IMR-90 (cell line): Measurements from ENCODE around the gene ASB6. TPM values are rescaled to one million over a fixed set of nuclear protein-coding genes. Genes with fewer than 3 reads are reported as not detected.

Experiments used
- ATAC-seq: fragments of 200-7000 bp; cut with Tn5 transposase; 2 replicates; pipeline ENCODE4 v1.9.1; 2020; ENCODE audit warnings: low read depth, mild to moderate bottlenecking, moderate library complexity
- BruUV-seq: library from RNA; stranded (reverse); fragments of 400-500 nt; replicated peaks from 2 replicates; lab custom pipeline; 2021; lab: Mats Ljungman, UMichigan
- CTCF ChIA-PET: fragments of 300-600 bp; formaldehyde crosslinking; extraction: SDS; loops from one replicate; lab custom pipeline; 2021; ENCODE audit warnings: antibody characterized with exemption; lab: Yijun Ruan, JAX
- POLR2A ChIA-PET: fragments of 300-600 bp; sonication (Branson Sonifier 250); formaldehyde crosslinking; loops from one replicate; lab custom pipeline; 2022; ENCODE audit warnings: antibody characterized with exemption; ENCODE audit not compliant: unreplicated experiment; lab: Charles Lee
- DNase-seq: peaks from one replicate; pipeline ENCODE4 v3.0.0; 2013
- H2AFZ ChIP-seq: replicated peaks from 2 replicates; pipeline ENCODE3; 2013; ENCODE audit warnings: low read length, mild to moderate bottlenecking; ENCODE audit not compliant: poor library complexity
- H2AK5ac ChIP-seq: 2 replicates; pipeline ENCODE4 v1.6.1; 2013; ENCODE audit warnings: low read depth, low read length, inconsistent platforms
- H2AK9ac ChIP-seq: replicated peaks from 2 replicates; pipeline ENCODE3; 2013; ENCODE audit warnings: mild to moderate bottlenecking, low read depth, low read length, moderate library complexity; ENCODE audit not compliant: poor library complexity
- H2BK120ac ChIP-seq: 2 replicates; pipeline ENCODE4 v1.6.1; 2013; ENCODE audit warnings: low read depth, low read length, inconsistent platforms
- H2BK15ac ChIP-seq: 3 replicates; pipeline ENCODE4 v1.6.1; 2013; ENCODE audit warnings: low read depth, low read length, inconsistent platforms
- H2BK20ac ChIP-seq: 2 replicates; pipeline ENCODE4 v1.6.1; 2013; ENCODE audit warnings: low read depth, mild to moderate bottlenecking, inconsistent platforms, low read length, moderate library complexity
- H2BK5ac ChIP-seq: 2 replicates; pipeline ENCODE4 v1.6.1; 2013; ENCODE audit warnings: mild to moderate bottlenecking, low read depth, low read length, inconsistent platforms; ENCODE audit not compliant: poor library complexity, severe bottlenecking
- H3K14ac ChIP-seq: replicated peaks from 2 replicates; pipeline ENCODE4 v1.6.1; 2013; ENCODE audit warnings: low read depth, low read length, inconsistent platforms
- H3K18ac ChIP-seq: 2 replicates; pipeline ENCODE4 v1.6.1; 2013; ENCODE audit warnings: low read depth, low read length, control low read depth
- H3K23ac ChIP-seq: 2 replicates; pipeline ENCODE4 v1.6.1; 2013; ENCODE audit warnings: low read depth, low read length, inconsistent platforms
- H3K27ac ChIP-seq: 2 replicates; pipeline ENCODE4 v1.5.1; 2013; ENCODE audit warnings: mild to moderate bottlenecking, control low read depth, low read length; ENCODE audit not compliant: insufficient read depth
- H3K27me3 ChIP-seq: 2 replicates; pipeline ENCODE4 v1.6.1; 2013; ENCODE audit warnings: low read length; ENCODE audit not compliant: control insufficient read depth, insufficient read depth
- H3K36me3 ChIP-seq: 2 replicates; pipeline ENCODE4 v1.6.1; 2013; ENCODE audit warnings: low read length, mixed read lengths; ENCODE audit not compliant: control insufficient read depth, insufficient read depth
- H3K4ac ChIP-seq: 2 replicates; pipeline ENCODE4 v1.6.1; 2013; ENCODE audit warnings: low read depth, low read length, inconsistent platforms
- H3K4me1 ChIP-seq: 2 replicates; pipeline ENCODE4 v1.6.1; 2013; ENCODE audit warnings: low read length, mixed read lengths; ENCODE audit not compliant: control insufficient read depth, insufficient read depth
- H3K4me2 ChIP-seq: 2 replicates; pipeline ENCODE4 v1.6.1; 2013; ENCODE audit warnings: low read depth, mild to moderate bottlenecking, control low read depth, low read length, moderate library complexity
- H3K4me3 ChIP-seq: 2 replicates; pipeline ENCODE4 v1.5.1; 2013; ENCODE audit warnings: low read depth, mild to moderate bottlenecking, control low read depth, low read length, moderate library complexity; ENCODE audit not compliant: insufficient read depth
- H3K56ac ChIP-seq: 2 replicates; pipeline ENCODE4 v1.6.1; 2013; ENCODE audit warnings: low read length, inconsistent platforms; ENCODE audit not compliant: insufficient read depth; ENCODE audit errors: extremely low read depth
- H3K79me1 ChIP-seq, 2 experiments: 2 replicates each; pipeline ENCODE4 v1.6.1; 2013; ENCODE audit warnings: low read length in 2 of 2, inconsistent platforms in 1 of 2, low read depth in 1 of 2
- H3K9ac ChIP-seq: 2 replicates; pipeline ENCODE4 v1.6.1; 2013; ENCODE audit warnings: low read depth, low read length, control low read depth
- H3K9me1 ChIP-seq: 2 replicates; pipeline ENCODE4 v1.6.1; 2013; ENCODE audit warnings: low read length, inconsistent platforms; ENCODE audit not compliant: insufficient read depth
- H3K9me3 ChIP-seq: 2 replicates; pipeline ENCODE4 v1.6.1; 2013; ENCODE audit warnings: low read length; ENCODE audit not compliant: control insufficient read depth, insufficient read depth
- H4K20me1 ChIP-seq: 2 replicates; pipeline ENCODE4 v1.6.1; 2013; ENCODE audit warnings: low read length, inconsistent platforms; ENCODE audit not compliant: insufficient read depth
- H4K5ac ChIP-seq: 2 replicates; pipeline ENCODE4 v1.6.1; 2013; ENCODE audit warnings: mild to moderate bottlenecking, low read depth, low read length, control low read depth
- H4K8ac ChIP-seq, 2 experiments: 2 replicates each; pipeline ENCODE4 v1.6.1; 2013; ENCODE audit warnings: low read depth in 2 of 2, low read length in 2 of 2, control low read depth in 1 of 2, inconsistent platforms in 1 of 2
- H4K91ac ChIP-seq: 2 replicates; pipeline ENCODE4 v1.6.1; 2013; ENCODE audit warnings: low read depth, low read length, inconsistent platforms; ENCODE audit not compliant: insufficient read depth
- CEBPB ChIP-seq: IDR thresholded peaks from 2 replicates; pipeline ENCODE4 v1.6.1; 2012; ENCODE audit warnings: low read depth, low read length, improper control_type of control experiment
- ELK1 ChIP-seq: fragments of 150-350 bp; IDR thresholded peaks from 2 replicates; pipeline ENCODE4 v1.6.1; 2016; ENCODE audit warnings: low read depth, mild to moderate bottlenecking, low read length, moderate library complexity, borderline replicate concordance
- FOS ChIP-seq: fragments of 150-350 bp; IDR thresholded peaks from 2 replicates; pipeline ENCODE4 v1.6.1; 2016; ENCODE audit warnings: low read depth, low read length
- MAZ ChIP-seq: IDR thresholded peaks from 2 replicates; pipeline ENCODE4 v1.6.1; 2012; ENCODE audit warnings: low read depth, mild to moderate bottlenecking, low read length, improper control_type of control experiment, moderate library complexity, borderline replicate concordance
- RAD21 ChIP-seq: IDR thresholded peaks from 2 replicates; pipeline ENCODE4 v1.6.1; 2012; ENCODE audit warnings: low read length, improper control_type of control experiment
- SMC3 ChIP-seq: fragments of 150-350 bp; IDR thresholded peaks from 2 replicates; pipeline ENCODE4 v1.6.1; 2016; ENCODE audit warnings: low read depth, mild to moderate bottlenecking, antibody characterized with exemption, low read length, moderate library complexity
- WGBS, 2 experiments: methylation state at CpG; one replicate each; pipeline versions ENCODE4 v1.1.5 to v1.1.7; 2013; ENCODE audit warnings: missing lambda C conversion rate in 2 of 2; ENCODE audit not compliant: insufficient read length in 1 of 2; ENCODE audit errors: extremely low coverage in 2 of 2; 5-methylcytosine and 5-hydroxymethylcytosine counted together
- dilution Hi-C: fragments of 300-500 bp; cut with HindIII; formaldehyde crosslinking; loops from one replicate; pipeline ENCODE4 v1.14.3; 2018; ENCODE audit warnings: low sequenced_read_pairs; ENCODE audit not compliant: unreplicated experiment
- in situ Hi-C: fragments of 300-500 bp; cut with MboI; formaldehyde crosslinking; loops from 3 replicates; pipeline ENCODE4 v1.14.3; 2019; ENCODE audit warnings: low sequenced_read_pairs, inconsistent platforms, mixed read lengths
- intact Hi-C: fragments of 100-400 bp; cut with micrococcal nuclease; formaldehyde crosslinking; loops from 2 replicates; pipeline ENCODE4 v1.10.0; 2022
- polyA plus RNA-seq, 3 experiments: library from polyadenylated mRNA; depleted of rRNA; stranded (reverse); fragments of >200 nt; gene quantifications; 2 replicates each; pipeline ENCODE4 v1.2.3, GENCODE V29; 2012; ENCODE audit warnings: low replicate concordance in 1 of 3
- total RNA-seq: library from RNA; depleted of rRNA; stranded (reverse); fragments of >200 nt; gene quantifications from 2 replicates; pipeline ENCODE4 v1.2.3, GENCODE V29; 2012

ASB6 gene
- total and polyA plus RNA-seq, 2 of the 4 experiments (the other 2 are of a cell fraction): 9.7 to 28.9 TPM

GRCh38 chr9:129665814-129666520, 24.0 kb upstream of the ASB6 start:
- peak; percentile 16 for ATAC-seq
- Histone ChIP-seq H3K56ac (peak overlapping the region; percentile 61; the same call in 1 of the 2 replicates), H3K9me1 (peaks cover 12% of the 10 kb centered on the region), H3K9me3 (peaks cover 2% of the 10 kb centered on the region; the same call in 1 of the 2 replicates), H2AFZ (peak overlapping the region; percentile 94), H3K4me2 (peak overlapping the region; percentile 61), H3K79me1 (peaks cover 10 to 39% of the 10 kb centered on the region in 2 experiments; a peak in 3 of 4 replicates), H2AK9ac (peak overlapping the region; percentile 44), H2BK120ac (no peak overlapping the region), H3K9ac (peak overlapping the region; percentile 97), H4K20me1 (peaks cover 14% of the 10 kb centered on the region), H2BK5ac (peak overlapping the region; percentile 15), H3K4ac (peak overlapping the region; percentile 93), H4K5ac (peak overlapping the region; percentile 42), H4K91ac (peak overlapping the region; percentile 70; the same call in 1 of the 2 replicates), H3K27ac (peak overlapping the region; percentile 75), H4K8ac (peak overlapping the region; percentile 33 to 37; a peak in 2 of 4 replicates), H3K36me3 (peaks cover 8% of the 10 kb centered on the region), H3K4me3 (peak overlapping the region; percentile 92), H2AK5ac (no peak overlapping the region), H3K18ac (peak overlapping the region; percentile 31; the same call in 1 of the 2 replicates), H3K23ac (peak overlapping the region; percentile 22; the same call in 1 of the 2 replicates), H3K4me1 (peaks cover 26% of the 10 kb centered on the region), H2BK20ac (no peak overlapping the region), H2BK15ac (no peak overlapping the region), H3K14ac (0 out of 2 replicates have a peak overlapping the region, but pooled peaks have one; percentile 23), H3K27me3 (no peaks in the 10 kb centered on the region)
- in situ Hi-C loops (no loop called here), dilution Hi-C loops (no loop called here), intact Hi-C loops (loop anchor here (5.0 kb wide), 1 partner anchor 46 kb away; no protein-coding TSS in a partner anchor)
- no peak for DNase-seq
- TF ChIP-seq CEBPB: no peak
- TF ChIP-seq FOS: no peak
- TF ChIP-seq RAD21: no peak
- TF ChIP-seq ELK1: no peak
- TF ChIP-seq SMC3: no peak
- TF ChIP-seq MAZ: no peak
- CTCF ChIA-PET: no interaction called here
- no TSS peak for BruUV-seq
- 2% methylated on average over 33 of the region's 88 CpGs; no CpG with 5 or more reads in 1 of the 2 experiments for WGBS, 2 experiments
- POLR2A ChIA-PET: interaction anchor here (1.8 kb wide), 1 partner anchor 46 kb away, joined by 4 read pairs; no protein-coding TSS in a partner anchor
